HepG2 (cell line): ENCODE results near the gene AK6. TPM values are rescaled to one million over a fixed set of nuclear protein-coding genes. Genes with fewer than 3 reads are reported as not detected.

Experiments
- CBX1 ChIP-seq: IDR thresholded peaks from one replicate; pipeline ENCODE4 v1.6.1; 2016; ENCODE audit warnings: antibody characterized with exemption, low read depth
- CHCHD3 ChIP-seq: sonication (generic); formaldehyde crosslinking; IDR thresholded peaks from 2 replicates; pipeline ENCODE4 v1.8.0; 2022; ENCODE audit warnings: mild to moderate bottlenecking, missing genetic modification reagents, moderate library complexity
- DMAP1 ChIP-seq: IDR thresholded peaks from 2 replicates; pipeline ENCODE4 v1.6.1; 2016
- FOXO1 ChIP-seq: sonication (generic); formaldehyde crosslinking; IDR thresholded peaks from 2 replicates; pipeline ENCODE4 v1.4.0; 2020; ENCODE audit warnings: missing genetic modification reagents
- HNRNPK ChIP-seq: fragments of 200-400 bp; formaldehyde crosslinking; IDR thresholded peaks from 2 replicates; pipeline ENCODE4 v1.6.1; 2018; ENCODE audit warnings: low read length, low read depth, moderate library complexity, mild to moderate bottlenecking; ENCODE audit not compliant: poor library complexity, severe bottlenecking
- IRF9 ChIP-seq: sonication (generic); formaldehyde crosslinking; IDR thresholded peaks from 2 replicates; pipeline ENCODE4 v1.8.0; 2022; ENCODE audit warnings: missing genetic modification reagents, mild to moderate bottlenecking, borderline replicate concordance
- LCORL ChIP-seq, 2 experiments: fragments of 450-650 bp in 1 of 2; sonication (generic) in 1 of 2; formaldehyde crosslinking in 1 of 2; IDR thresholded peaks; 2 replicates each; pipeline versions ENCODE4 v1.5.0 to v1.6.1; 2017 to 2020; ENCODE audit warnings: antibody characterized with exemption in 1 of 2, missing genetic modification reagents in 1 of 2
- NCOA5 ChIP-seq: sonication (generic); formaldehyde crosslinking; IDR thresholded peaks from 2 replicates; pipeline ENCODE4 v1.4.0; 2020; ENCODE audit warnings: missing genetic modification reagents
- NFYC ChIP-seq: IDR thresholded peaks from 2 replicates; pipeline ENCODE4 v1.6.1; 2016; ENCODE audit warnings: missing genetic modification reagents, missing compliant biosample characterization
- NR2C2 ChIP-seq: sonication (generic); formaldehyde crosslinking; IDR thresholded peaks from 2 replicates; pipeline ENCODE4 v1.4.0; 2020; ENCODE audit warnings: missing genetic modification reagents, mild to moderate bottlenecking, moderate library complexity, borderline replicate concordance
- PTBP1 ChIP-seq: fragments of 200-400 bp; formaldehyde crosslinking; IDR thresholded peaks from 2 replicates; pipeline ENCODE4 v1.6.1; 2018; ENCODE audit warnings: low read length, low read depth; ENCODE audit not compliant: poor library complexity, severe bottlenecking
- RFX5 ChIP-seq: IDR thresholded peaks from 2 replicates; pipeline ENCODE4 v1.6.1; 2011; ENCODE audit warnings: low read depth, low read length, improper control_type of control experiment
- SETDB1 ChIP-seq: sonication (generic); formaldehyde crosslinking; IDR thresholded peaks from 2 replicates; pipeline ENCODE4 v1.5.1; 2020; ENCODE audit warnings: missing genetic modification reagents, mild to moderate bottlenecking, borderline replicate concordance
- SNAPC2 ChIP-seq: sonication (generic); formaldehyde crosslinking; IDR thresholded peaks from 2 replicates; pipeline ENCODE4 v1.8.1; 2022; ENCODE audit warnings: mild to moderate bottlenecking, missing genetic modification reagents
- SRF ChIP-seq: IDR thresholded peaks from 2 replicates; pipeline ENCODE4 v1.6.1; 2011; ENCODE audit warnings: mild to moderate bottlenecking, low read depth, low read length, moderate library complexity
- ZBTB25 ChIP-seq: IDR thresholded peaks from 2 replicates; pipeline ENCODE4 v1.6.1; 2018; ENCODE audit warnings: missing genetic modification reagents
- ZFP36L2 ChIP-seq: sonication (generic); formaldehyde crosslinking; IDR thresholded peaks from 2 replicates; pipeline ENCODE4 v1.4.0; 2020; ENCODE audit warnings: missing genetic modification reagents
- ZHX1 ChIP-seq: sonication (generic); formaldehyde crosslinking; IDR thresholded peaks from 2 replicates; pipeline ENCODE4 v1.8.1; 2022; ENCODE audit warnings: low read depth, mild to moderate bottlenecking, missing genetic modification reagents
- ZKSCAN8 ChIP-seq: IDR thresholded peaks from 2 replicates; pipeline ENCODE4 v1.6.1; 2016; ENCODE audit warnings: borderline replicate concordance, missing genetic modification reagents, missing compliant biosample characterization
- ZMYM3 ChIP-seq: sonication (generic); formaldehyde crosslinking; IDR thresholded peaks from 2 replicates; pipeline ENCODE4 v1.5.1; 2020; ENCODE audit warnings: mild to moderate bottlenecking, missing genetic modification reagents
- ZNF331 ChIP-seq: sonication (generic); formaldehyde crosslinking; IDR thresholded peaks from 2 replicates; pipeline ENCODE4 v1.4.0; 2020; ENCODE audit warnings: missing genetic modification reagents
- ZNF563 ChIP-seq: sonication (generic); formaldehyde crosslinking; IDR thresholded peaks from 2 replicates; pipeline ENCODE4 v1.8.0; 2022; ENCODE audit warnings: mild to moderate bottlenecking, moderate library complexity, missing genetic modification reagents
- ZNF597 ChIP-seq: sonication (generic); formaldehyde crosslinking; IDR thresholded peaks from 2 replicates; pipeline ENCODE4 v1.5.0; 2020; ENCODE audit warnings: missing genetic modification reagents
- polyA plus RNA-seq, 8 experiments: library from polyadenylated mRNA; depleted of rRNA in 3 of 8; stranded (reverse) in 7 of 8; unstranded in 1 of 8; fragments of >200 nt; fragmentation: Illumina TruSeq in 4 of 8; extraction: Trizol in 4 of 8; gene quantifications; 2 replicates each; pipeline versions ENCODE4 v1.2.1 to v1.2.3, GENCODE V29; 2011 to 2016; ENCODE audit warnings: low read depth in 4 of 8, missing spikeins in 1 of 8, mixed read lengths in 1 of 8; ENCODE audit not compliant: insufficient read depth in 1 of 8
- total RNA-seq, 5 experiments: library from RNA; depleted of rRNA; stranded (reverse); fragments of >200 nt; fragmentation: Illumina TruSeq; extraction: Trizol; gene quantifications; 2 replicates each; pipeline ENCODE4 v1.2.3, GENCODE V29; 2016; ENCODE audit warnings: low read depth in 1 of 5

The AK6 gene
- total and polyA plus RNA-seq, 2 of the 13 experiments (the other 11 are each of a cell fraction or from before 2014, with no cell fraction given): 31.1 to 77.2 TPM

- TF ChIP-seq NR2C2 (CRISPR knock-in tag) (no peak; the same call in 1 of the 2 replicates), CHCHD3 (CRISPR knock-in tag) (no peak), LCORL (IDR thresholded peaks at IDR 0.05) (no peak), LCORL (CRISPR knock-in tag; IDR thresholded peaks at IDR 0.05) (peak; percentile 92), NCOA5 (CRISPR knock-in tag) (no peak), SNAPC2 (CRISPR knock-in tag) (peak; percentile 73; the same call in 1 of the 2 replicates), CBX1 (peak; percentile 64), PTBP1 (no peak), DMAP1 (peak; percentile 52; the same call in 1 of the 2 replicates), RFX5 (no peak), ZHX1 (peak; percentile 17; the same call in 1 of the 2 replicates), ZNF563 (CRISPR knock-in tag) (peak; percentile 87), SRF (no peak), NFYC (CRISPR knock-in tag) (no peak), IRF9 (peak; percentile 69; the same call in 1 of the 2 replicates), ZFP36L2 (CRISPR knock-in tag) (no peak), ZBTB25 (peak; percentile 76), ZKSCAN8 (CRISPR knock-in tag) (peak; percentile 51; the same call in 1 of the 2 replicates), ZNF597 (no peak), SETDB1 (CRISPR knock-in tag) (no peak), FOXO1 (CRISPR knock-in tag) (peak; percentile 34; the same call in 1 of the 2 replicates), ZMYM3 (no peak; the same call in 1 of the 2 replicates), HNRNPK (peak; percentile 55), ZNF331 (CRISPR knock-in tag) (peak; percentile 77)
Observed at GRCh38 chr5:69414885-69415583, 45.7 kb upstream of the AK6 start, which contains the start of gene MARVELD2 (continued).
